Epithelial cell of esophagus (primary cell): Measurements from ENCODE around the gene BBC3.

Source experiments
- DNase-seq: peaks from one replicate; pipeline ENCODE4 v3.0.0; 2010; ENCODE audit warnings: low read depth
- H3K4me3 ChIP-seq: 2 replicates; pipeline ENCODE4 v1.5.1; 2011; ENCODE audit warnings: mild to moderate bottlenecking, low read length, control low read depth
- TF ChIP-seq, protein P1 (sequence below): IDR thresholded peaks from 2 replicates; pipeline ENCODE4 v1.5.1; 2011; ENCODE audit warnings: low read depth, mild to moderate bottlenecking, low read length, control low read depth, inconsistent platforms; ENCODE audit not compliant: insufficient read depth; ENCODE audit errors: missing control alignments

The BBC3 gene

DNA sequence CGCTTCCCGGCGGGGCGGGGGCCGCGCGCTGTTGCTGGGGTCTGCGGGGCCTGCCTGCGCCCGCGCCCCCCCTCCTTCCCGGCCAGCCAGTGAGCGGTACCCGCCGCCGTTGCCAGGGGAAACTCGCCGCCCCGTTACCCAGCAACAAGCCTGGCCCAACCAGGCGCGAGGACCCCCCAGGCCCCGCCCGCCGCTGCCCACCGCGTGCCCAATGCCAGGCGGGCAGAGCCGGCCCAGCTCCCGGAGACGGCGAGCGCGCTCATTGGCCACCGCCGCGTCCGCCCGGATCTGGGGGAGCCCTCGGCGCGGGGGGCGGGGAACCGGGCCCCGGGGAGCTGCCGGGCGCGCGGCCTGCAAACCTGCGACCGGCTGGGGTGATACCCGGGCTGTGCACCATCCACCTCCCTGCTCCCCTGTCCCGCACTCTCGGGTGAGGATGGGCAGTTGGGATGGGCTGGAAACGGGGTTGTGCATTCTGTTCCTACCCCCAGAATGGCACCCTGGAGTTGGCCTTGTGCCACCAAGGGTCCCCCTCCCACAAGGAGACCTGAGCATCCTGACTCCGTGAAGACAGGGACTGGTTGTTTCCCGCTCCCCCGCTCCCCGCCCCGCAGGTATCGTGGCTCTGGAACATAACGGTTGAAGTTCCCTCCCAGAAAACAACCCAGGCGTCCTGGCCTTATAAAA lies 8.8 kb upstream of the BBC3 start:
- DNase-seq: peak; percentile 57
- H3K4me3 ChIP-seq: no peak overlapping the region
- TF ChIP-seq, protein P1, sequence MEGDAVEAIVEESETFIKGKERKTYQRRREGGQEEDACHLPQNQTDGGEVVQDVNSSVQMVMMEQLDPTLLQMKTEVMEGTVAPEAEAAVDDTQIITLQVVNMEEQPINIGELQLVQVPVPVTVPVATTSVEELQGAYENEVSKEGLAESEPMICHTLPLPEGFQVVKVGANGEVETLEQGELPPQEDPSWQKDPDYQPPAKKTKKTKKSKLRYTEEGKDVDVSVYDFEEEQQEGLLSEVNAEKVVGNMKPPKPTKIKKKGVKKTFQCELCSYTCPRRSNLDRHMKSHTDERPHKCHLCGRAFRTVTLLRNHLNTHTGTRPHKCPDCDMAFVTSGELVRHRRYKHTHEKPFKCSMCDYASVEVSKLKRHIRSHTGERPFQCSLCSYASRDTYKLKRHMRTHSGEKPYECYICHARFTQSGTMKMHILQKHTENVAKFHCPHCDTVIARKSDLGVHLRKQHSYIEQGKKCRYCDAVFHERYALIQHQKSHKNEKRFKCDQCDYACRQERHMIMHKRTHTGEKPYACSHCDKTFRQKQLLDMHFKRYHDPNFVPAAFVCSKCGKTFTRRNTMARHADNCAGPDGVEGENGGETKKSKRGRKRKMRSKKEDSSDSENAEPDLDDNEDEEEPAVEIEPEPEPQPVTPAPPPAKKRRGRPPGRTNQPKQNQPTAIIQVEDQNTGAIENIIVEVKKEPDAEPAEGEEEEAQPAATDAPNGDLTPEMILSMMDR: no peak

DNA sequence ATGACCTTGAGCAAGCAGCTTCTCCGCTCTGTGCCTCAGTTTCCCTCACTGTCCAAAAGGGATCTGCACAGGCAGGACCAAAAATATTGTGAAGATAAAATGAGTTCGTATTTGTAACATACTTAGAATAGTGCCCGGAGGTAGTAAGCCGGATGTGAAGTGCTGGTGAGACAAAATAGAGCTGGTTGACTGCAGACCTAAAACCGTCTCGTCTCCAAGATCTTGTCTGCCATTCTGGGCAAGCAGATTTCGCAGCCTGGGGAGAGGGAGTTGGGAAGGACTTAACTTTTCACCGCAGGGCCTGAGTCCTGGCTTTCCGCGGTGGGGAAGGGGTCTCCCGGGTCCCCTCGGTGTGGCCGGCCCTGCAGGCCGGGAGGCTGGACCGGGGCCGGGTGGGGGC lies 8.2 kb upstream of the BBC3 start:
- TF ChIP-seq, protein P1: no peak
- H3K4me3 ChIP-seq: no peak overlapping the region
- DNase-seq: no peak

DNA sequence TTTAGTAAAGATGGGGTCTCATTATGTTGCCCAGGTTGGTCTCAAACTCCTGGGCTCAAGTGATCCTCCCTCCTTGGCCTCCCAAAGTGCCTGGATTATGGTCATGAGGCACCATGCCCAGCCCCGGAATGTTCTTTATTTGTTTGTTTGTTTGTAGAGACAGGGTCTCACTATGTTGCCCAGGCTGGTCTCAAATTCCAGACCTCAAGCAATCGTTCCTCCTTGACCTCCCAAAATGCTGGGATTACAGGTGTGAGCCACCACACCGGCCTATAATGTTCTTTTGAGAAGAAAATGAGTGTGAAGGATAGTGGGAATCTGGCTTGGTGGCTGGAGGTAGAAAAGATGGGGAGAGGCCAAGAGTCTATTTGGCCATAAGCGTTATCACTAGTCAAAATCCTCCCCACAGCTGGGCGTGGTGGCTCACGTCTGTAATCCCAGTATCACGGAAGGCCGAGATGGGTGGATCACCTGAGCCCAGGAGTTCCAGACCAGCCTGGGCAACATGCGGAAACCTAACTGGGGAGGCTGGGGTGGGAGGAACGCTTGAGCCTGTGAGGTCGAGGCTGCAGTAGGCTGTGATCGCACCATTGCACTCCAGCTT lies 5.2 kb upstream of the BBC3 start:
- H3K4me3 ChIP-seq: no peak overlapping the region
- no peak for DNase-seq
- TF ChIP-seq, protein P1: no peak

DNA sequence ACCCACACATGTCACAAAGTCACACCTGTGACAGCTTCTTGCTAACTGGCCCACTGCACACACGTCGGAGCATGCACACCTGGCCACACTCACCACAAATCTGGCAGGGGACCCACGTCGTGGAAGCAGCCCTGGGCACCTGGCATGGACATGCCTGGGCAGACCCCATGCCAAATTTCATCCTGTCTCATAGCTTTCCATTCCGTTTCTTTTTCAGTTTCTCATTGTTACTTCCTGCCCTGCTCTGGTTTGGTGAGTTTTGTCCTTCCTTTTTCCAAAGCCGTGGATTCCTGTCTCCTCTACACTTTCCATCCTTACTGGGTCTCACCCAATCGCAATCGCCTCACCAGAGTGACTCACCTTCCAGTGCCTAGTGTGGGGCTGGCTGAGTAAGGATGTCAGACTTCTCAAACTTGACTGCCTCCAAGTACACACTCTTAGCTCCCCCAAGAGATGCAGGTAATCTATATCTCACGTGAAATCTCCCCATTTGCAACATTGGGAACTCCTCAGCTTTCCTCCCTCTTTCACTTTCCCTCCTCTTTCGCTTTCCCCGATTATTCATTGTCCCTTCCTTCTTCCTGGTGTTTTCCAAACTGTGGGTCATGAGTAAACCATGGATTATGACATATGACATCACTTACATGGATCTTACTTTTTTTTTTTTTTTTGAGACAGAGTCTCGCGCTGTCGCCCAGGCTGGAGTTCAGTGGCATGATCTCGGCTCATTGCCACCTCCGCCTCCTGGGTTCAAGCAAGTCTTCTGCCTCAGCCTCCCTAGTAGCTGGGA lies 1.6 kb upstream of the BBC3 start:
- DNase-seq: peak; percentile 93
- H3K4me3 ChIP-seq: peak overlapping the region; percentile 64
- TF ChIP-seq, protein P1: no peak

DNA sequence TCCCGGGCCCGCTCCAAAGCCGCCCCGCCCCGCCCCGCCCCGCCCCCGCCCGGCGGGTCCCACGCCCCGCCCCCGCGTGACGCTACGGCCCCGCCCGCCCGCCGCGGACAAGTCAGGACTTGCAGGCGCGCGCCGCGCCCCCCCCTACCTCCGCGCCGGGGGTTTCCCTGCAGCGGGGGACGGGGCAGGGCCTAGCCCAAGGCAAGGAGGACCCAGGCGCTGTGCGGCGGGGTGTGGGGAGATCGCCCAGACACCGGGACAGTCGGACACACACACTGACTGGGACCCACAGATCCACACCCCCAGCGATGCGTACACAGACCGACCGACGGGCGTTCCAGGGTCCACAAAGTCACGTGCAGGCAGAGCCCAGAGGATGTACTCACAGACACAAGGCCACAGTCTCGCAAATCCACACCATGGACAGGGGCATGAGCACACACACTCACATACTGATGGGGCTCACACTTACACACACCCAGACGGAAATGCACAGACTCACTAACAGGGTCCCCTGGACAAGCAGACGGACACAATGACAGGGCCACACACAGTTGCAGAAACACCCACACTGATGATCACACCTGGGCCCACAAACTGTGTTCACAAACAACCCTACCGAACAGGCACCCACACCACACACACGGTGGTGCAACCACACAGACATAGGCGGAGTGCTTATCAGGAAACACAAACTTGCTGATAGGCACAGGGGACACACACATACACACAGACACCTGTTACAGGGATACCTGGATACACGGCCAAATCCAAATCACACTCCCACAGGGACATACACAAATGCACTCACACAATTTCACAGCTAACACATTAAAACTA lies 436 bp upstream of the BBC3 start:
- H3K4me3 ChIP-seq: peak overlapping the region; percentile 64
- TF ChIP-seq, protein P1: no peak
- DNase-seq: peak; percentile 87

DNA sequence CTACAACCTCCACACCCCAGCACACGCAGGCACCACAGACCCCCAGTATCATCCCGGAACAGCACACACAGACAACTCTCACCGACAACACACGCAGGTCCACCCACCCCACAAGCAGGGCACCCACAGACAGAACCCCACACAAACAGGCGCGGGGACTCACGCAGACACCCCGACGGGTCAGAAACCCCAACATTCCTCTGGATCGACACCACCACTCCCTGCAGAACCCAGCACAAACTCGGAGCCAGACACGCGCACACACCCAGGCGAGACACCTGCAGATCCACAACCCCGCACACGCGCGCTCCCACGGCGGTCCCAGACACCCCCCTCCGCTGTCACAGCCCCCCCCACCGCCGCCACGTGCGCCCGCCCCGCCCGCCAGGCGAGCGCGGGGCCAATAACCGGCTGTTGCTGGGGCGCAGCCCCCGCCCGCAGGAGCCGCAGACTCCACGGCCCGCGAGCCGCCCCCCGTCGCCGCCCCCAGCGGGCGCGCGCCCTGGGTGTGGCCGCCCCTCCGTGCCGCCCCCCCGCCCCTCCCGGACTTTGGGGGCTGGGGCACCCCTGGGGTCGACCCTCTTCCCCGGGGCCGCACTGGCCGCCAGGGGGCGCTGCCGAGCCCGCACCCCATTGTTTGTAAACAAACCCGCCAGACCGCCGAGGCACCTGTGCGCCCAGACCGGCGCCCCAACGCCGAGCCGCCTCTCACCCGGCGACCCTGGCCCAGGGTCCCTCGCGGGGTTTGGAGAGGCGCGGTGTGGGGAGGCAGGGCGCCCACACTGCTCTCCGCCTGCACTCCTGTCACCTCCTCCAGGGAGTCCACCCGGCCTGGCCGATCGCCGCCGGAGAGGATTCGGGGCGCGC lies 712 bp downstream of the BBC3 start:
- TF ChIP-seq, protein P1: peak; percentile 55
- H3K4me3 ChIP-seq: peak overlapping the region; percentile 89
- peak; percentile 54 for DNase-seq
